Brain microvascular endothelial cell (primary cell): ENCODE data around the gene SPOPL.
"Not testable (repeated sequence)": the region's sequence is repeated elsewhere in the genome, so short reads cannot be mapped to it uniquely, and the experiment has no call there.

Experiments used
- DNase-seq: peaks from one replicate; pipeline ENCODE4 v3.0.0-alpha.2; 2020
- H3K27ac ChIP-seq: fragments of 250-450 bp; sonication (Bioruptor Pico); 2 replicates; pipeline ENCODE4 v1.5.1; 2020; ENCODE audit warnings: mild to moderate bottlenecking, moderate library complexity
- H3K27me3 ChIP-seq: fragments of 250-450 bp; sonication (Bioruptor Pico); replicated peaks from 2 replicates; pipeline ENCODE4 v1.5.1; 2020; ENCODE audit warnings: mild to moderate bottlenecking
- H3K36me3 ChIP-seq: fragments of 250-450 bp; sonication (Bioruptor Pico); replicated peaks from 2 replicates; pipeline ENCODE4 v1.5.1; 2020; ENCODE audit warnings: mild to moderate bottlenecking
- H3K4me3 ChIP-seq: 2 replicates; pipeline ENCODE4 v1.5.1; 2011; ENCODE audit warnings: low read depth, mild to moderate bottlenecking, control low read depth, low read length, moderate library complexity
- in situ Hi-C: cut with HindIII; loops from 2 replicates; pipeline ENCODE4 v1.10.0; 2017; ENCODE audit warnings: low sequenced_read_pairs, low pct_ligation_motif_present
- TF ChIP-seq, protein P1 (sequence below): IDR thresholded peaks from 2 replicates; pipeline ENCODE4 v1.5.1; 2011; ENCODE audit warnings: low read depth, mild to moderate bottlenecking, moderate library complexity, low read length, control low read depth, inconsistent platforms; ENCODE audit errors: missing control alignments

The SPOPL gene

DNA sequence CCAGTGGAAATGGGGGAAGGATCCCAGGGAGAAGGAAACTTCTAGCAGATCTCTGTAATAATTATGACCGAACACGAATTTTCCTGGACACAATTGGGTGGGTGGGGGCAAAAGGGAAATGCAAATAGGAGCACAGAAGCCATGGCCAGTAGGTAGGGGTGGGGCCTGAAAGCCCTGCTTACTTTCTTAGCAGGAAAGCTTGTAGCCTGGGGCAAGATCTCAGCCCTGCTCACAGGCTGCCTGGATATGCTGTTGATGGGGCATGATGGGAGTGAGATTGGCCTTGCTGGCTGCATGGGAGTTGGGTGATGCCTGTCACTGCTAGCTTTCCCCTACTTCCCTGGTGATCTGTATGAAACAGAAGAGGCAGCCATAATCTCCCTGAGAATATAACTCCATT, 45.9 kb upstream of the SPOPL start:
- no peak for DNase-seq
- TF ChIP-seq, protein P1, sequence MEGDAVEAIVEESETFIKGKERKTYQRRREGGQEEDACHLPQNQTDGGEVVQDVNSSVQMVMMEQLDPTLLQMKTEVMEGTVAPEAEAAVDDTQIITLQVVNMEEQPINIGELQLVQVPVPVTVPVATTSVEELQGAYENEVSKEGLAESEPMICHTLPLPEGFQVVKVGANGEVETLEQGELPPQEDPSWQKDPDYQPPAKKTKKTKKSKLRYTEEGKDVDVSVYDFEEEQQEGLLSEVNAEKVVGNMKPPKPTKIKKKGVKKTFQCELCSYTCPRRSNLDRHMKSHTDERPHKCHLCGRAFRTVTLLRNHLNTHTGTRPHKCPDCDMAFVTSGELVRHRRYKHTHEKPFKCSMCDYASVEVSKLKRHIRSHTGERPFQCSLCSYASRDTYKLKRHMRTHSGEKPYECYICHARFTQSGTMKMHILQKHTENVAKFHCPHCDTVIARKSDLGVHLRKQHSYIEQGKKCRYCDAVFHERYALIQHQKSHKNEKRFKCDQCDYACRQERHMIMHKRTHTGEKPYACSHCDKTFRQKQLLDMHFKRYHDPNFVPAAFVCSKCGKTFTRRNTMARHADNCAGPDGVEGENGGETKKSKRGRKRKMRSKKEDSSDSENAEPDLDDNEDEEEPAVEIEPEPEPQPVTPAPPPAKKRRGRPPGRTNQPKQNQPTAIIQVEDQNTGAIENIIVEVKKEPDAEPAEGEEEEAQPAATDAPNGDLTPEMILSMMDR = no peak
- Histone ChIP-seq H3K27ac (no peak overlapping the region), H3K36me3 (no peaks in the 10 kb centered on the region), H3K27me3 (no peaks in the 10 kb centered on the region), H3K4me3 (no peak overlapping the region)
- in situ Hi-C loops = no loop called here

DNA sequence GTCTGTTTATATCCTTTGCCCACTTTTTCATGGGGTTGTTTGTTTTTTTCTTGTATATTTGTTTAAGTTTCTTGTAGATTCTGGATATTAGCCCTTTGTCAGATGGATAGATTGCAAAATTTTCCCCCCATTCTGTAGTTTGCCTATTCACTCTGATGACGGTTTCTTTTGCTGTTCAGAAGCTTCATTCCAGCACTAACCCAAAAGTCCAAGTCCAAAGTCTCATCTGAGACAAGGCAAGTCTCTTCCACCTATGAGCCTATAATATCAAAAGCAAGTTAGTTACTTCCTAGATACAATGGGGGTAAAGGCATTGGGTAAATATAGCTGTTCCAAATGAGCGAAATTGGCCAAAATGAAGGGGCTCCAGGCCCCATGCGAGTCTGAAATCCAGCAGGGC, 38.9 kb upstream of the SPOPL start:
- H3K4me3 ChIP-seq, H3K27ac ChIP-seq, in situ Hi-C loops, H3K36me3 ChIP-seq, H3K27me3 ChIP-seq, DNase-seq: not testable (repeated sequence)

DNA sequence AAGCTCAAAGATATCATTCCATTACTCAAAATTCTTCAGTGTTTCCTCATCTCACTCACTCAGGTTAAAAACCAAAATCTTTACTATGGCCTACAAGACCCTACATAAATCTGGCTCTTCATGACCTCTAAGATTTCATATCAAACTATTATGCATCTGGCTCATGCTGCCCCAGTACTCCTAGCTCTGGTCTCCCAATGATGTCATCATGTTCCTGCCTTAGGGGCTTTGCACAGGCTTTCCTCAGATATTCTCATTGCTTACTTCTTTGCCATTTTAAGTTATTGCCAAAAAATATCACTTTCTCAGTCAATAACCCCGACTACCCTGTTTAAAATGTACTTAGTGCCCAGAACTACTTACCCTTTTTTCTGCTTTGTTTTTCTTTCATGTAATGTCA, 33.0 kb upstream of the SPOPL start:
- H3K27me3 ChIP-seq = no peaks in the 10 kb centered on the region
- H3K27ac ChIP-seq = no peak overlapping the region
- in situ Hi-C loops = no loop called here
- H3K4me3 ChIP-seq = no peak overlapping the region
- DNase-seq = no peak
- H3K36me3 ChIP-seq = no peaks in the 10 kb centered on the region
- TF ChIP-seq, protein P1 = no peak

DNA sequence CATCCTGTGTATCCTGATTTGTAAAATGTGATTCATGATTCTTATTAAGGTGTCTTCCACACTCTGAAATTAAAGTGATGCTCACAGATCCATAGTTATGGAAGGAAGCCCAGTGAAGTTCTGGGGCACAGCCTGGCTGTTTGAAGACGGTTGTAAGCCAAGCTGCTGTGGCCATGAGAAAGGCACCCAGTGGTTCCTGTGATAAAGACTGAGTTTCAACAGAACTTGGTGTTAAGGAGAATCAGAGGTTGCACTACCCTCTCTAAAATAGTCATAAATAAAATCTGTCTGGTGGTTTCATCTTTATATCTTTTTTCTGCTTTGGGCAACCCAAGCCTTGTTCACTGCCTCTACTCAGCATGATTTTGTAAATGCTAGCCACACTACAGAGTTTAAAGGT, 32.2 kb upstream of the SPOPL start:
- Histone ChIP-seq H3K27ac (no peak overlapping the region), H3K36me3 (no peaks in the 10 kb centered on the region), H3K27me3 (no peaks in the 10 kb centered on the region), H3K4me3 (no peak overlapping the region)
- TF ChIP-seq, protein P1 = no peak
- DNase-seq = no peak
- in situ Hi-C loops = no loop called here

DNA sequence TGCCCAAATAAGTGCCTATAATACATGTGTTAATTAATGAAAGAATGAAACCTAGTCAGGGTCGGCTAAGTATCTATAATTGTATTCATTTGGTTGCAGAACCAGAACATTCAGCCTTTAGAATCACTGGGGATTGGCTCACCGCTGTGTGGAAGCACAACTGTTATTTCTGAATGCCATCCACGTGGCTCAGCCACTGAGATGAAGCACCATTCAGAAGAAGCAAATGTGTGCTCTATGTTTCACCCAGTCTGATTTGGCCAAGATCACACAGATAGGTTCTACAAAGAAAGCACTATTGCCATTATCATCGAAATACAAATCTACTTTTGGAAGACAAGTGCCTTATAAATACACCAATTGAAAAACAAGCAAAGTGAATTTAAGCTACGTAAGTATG, 30.6 kb upstream of the SPOPL start:
- no peak for DNase-seq
- in situ Hi-C loops = no loop called here

DNA sequence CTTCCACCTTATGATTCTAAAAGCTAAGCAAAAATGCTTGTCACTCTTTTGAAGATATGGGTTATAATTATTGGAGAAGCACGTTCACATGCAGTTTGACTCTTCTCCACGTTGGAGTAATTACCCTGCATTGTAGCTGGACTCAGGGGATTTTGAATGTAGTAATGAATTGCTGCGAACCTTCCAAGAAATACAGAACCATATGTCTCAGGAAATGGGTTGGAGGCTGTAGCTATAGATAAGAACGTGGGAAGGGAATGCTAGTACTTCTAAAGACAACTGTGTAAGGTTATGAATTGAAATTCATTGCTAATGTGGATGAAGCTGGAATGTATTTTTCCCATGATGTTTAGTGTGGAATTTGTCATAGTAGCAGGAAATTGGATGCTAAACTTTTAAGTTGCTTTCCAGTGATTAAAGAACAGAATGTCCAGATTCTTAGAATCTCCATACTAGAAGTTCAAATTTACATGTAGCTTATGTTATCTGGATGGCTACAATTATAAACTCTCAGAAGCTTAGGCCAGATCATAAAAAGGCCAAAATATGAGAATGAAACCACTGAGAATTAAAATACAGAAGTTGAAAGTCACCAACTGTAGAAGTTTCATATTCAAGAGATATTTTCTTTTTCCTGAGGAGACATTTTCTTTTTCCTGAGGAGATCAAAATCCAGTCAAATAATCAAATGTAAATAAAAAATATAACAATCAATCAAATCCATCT, 27.3 kb upstream of the SPOPL start:
- Histone ChIP-seq H3K4me3 (no peak overlapping the region), H3K27me3 (no peaks in the 10 kb centered on the region), H3K27ac (no peak overlapping the region), H3K36me3 (no peaks in the 10 kb centered on the region)
- DNase-seq = peak; percentile 22
- TF ChIP-seq, protein P1 = no peak
- in situ Hi-C loops = no loop called here

More for the DNA sequence above, 30.6 kb upstream of the SPOPL start:
- H3K27me3 ChIP-seq = no peaks in the 10 kb centered on the region
- H3K4me3 ChIP-seq = no peak overlapping the region
- TF ChIP-seq, protein P1 = no peak
- H3K27ac ChIP-seq = no peak overlapping the region
- H3K36me3 ChIP-seq = no peaks in the 10 kb centered on the region
